GM19468 (cell line): ENCODE data around the gene TMEM200A.

Experiments used
- ATAC-seq: cut with Tn5 transposase; IDR thresholded peaks from one replicate; pipeline ENCODE4 v1.9.1; 2021; ENCODE audit warnings: mild to moderate bottlenecking, moderate library complexity, moderate number of reproducible peaks; ENCODE audit not compliant: unreplicated experiment; ENCODE audit errors: extremely low read depth

TMEM200A gene

GRCh38 chr6:130420911-130421310, 55.1 kb downstream of the TMEM200A start:
- no peak for ATAC-seq

- no peak for ATAC-seq
These were observed 55.8 kb downstream of the TMEM200A start for GRCh38 chr6:130421585-130421984.

- no peak for ATAC-seq
These were observed 57.2 kb downstream of the TMEM200A start for GRCh38 chr6:130423044-130423443.

GRCh38 chr6:130424710-130425109, 58.9 kb downstream of the TMEM200A start:
- no peak for ATAC-seq

GRCh38 chr6:130425537-130425936, 59.7 kb downstream of the TMEM200A start:
- ATAC-seq: no peak

- ATAC-seq: no peak
These were observed 60.4 kb downstream of the TMEM200A start for GRCh38 chr6:130426066-130426721.

- no peak for ATAC-seq
These were observed 65.6 kb downstream of the TMEM200A start for GRCh38 chr6:130431346-130431852.

GRCh38 chr6:130432838-130433237, 67.0 kb downstream of the TMEM200A start:
- ATAC-seq: no peak

GRCh38 chr6:130434174-130434873, 68.5 kb downstream of the TMEM200A start:
- no peak for ATAC-seq

- no peak for ATAC-seq
These were observed 69.4 kb downstream of the TMEM200A start for GRCh38 chr6:130435181-130435580.

GRCh38 chr6:130437961-130438360, 72.1 kb downstream of the TMEM200A start:
- no peak for ATAC-seq

GRCh38 chr6:130447374-130447773, 81.6 kb downstream of the TMEM200A start:
- ATAC-seq: no peak

- no peak for ATAC-seq
These were observed 86.5 kb downstream of the TMEM200A start for GRCh38 chr6:130452336-130452735.

GRCh38 chr6:130453230-130453629, 87.4 kb downstream of the TMEM200A start:
- no peak for ATAC-seq

GRCh38 chr6:130457605-130458004, 91.8 kb downstream of the TMEM200A start:
- ATAC-seq: no peak

- ATAC-seq: no peak
These were observed 93.5 kb downstream of the TMEM200A start for GRCh38 chr6:130459316-130459715.

GRCh38 chr6:130460934-130461333, 95.1 kb downstream of the TMEM200A start:
- no peak for ATAC-seq

- no peak for ATAC-seq
These were observed 100.4 kb downstream of the TMEM200A start for GRCh38 chr6:130466052-130466747.

- ATAC-seq: no peak
These were observed 100.9 kb downstream of the TMEM200A start for GRCh38 chr6:130466748-130467061.

GRCh38 chr6:130467146-130468050, 101.6 kb downstream of the TMEM200A start:
- ATAC-seq: no peak
